Measurements from ENCODE around the gene ZNF37A. TPM values are rescaled to one million over a fixed set of nuclear protein-coding genes. Genes with fewer than 3 reads are reported as not detected.

ZNF37A gene
- total RNA-seq = 10 to 100 TPM; 12.6 to 16.8 (median 14.7) TPM

DNA sequence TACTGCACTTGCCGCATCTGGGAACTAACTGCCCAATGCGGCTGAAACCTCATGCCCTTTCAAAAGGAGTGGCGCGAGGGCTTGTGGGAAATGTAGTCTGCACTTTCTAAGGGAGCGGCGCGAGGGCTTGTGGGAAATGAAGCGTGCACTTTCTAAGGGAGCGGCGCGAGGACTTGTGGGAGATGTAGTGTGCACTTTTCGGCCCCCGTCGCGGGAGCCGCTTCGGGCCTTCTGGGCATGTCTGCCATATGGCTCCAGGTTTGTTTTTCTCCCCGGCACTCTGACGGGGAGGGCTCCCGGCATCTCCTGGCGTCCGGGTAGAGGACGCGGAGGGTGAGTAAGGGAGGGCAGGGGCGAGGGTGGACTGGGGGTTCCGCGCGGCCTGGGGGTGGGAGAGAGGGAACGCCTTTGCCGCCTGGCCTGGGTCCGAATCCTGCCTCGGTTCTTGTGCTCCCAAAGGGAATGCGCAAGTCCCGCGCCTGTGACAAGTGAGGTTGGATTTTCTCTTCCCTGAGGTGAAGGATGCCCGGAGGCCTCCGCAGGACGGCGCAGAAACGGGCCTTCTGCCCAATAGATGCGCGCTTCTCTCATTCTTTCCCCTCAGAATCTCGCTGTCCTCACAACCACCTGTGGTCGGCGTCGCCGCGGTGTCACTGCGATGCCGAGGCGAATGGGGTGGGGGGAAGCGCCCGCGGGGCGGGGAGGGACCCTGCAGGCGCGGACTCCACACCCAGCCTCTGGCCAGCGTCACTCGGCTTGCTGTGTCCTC is at the start of gene ZNF37A:
ZNF37A (plus strand) TSS at position 180 of the 769 bp plus-strand sequence. CDS start 2,281 bp downstream, outside the sequence.
- TF ChIP-seq, protein P1, sequence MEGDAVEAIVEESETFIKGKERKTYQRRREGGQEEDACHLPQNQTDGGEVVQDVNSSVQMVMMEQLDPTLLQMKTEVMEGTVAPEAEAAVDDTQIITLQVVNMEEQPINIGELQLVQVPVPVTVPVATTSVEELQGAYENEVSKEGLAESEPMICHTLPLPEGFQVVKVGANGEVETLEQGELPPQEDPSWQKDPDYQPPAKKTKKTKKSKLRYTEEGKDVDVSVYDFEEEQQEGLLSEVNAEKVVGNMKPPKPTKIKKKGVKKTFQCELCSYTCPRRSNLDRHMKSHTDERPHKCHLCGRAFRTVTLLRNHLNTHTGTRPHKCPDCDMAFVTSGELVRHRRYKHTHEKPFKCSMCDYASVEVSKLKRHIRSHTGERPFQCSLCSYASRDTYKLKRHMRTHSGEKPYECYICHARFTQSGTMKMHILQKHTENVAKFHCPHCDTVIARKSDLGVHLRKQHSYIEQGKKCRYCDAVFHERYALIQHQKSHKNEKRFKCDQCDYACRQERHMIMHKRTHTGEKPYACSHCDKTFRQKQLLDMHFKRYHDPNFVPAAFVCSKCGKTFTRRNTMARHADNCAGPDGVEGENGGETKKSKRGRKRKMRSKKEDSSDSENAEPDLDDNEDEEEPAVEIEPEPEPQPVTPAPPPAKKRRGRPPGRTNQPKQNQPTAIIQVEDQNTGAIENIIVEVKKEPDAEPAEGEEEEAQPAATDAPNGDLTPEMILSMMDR (IDR thresholded peaks at IDR 0.05; ENCODE audit: low read depth) = no peak

DNA sequence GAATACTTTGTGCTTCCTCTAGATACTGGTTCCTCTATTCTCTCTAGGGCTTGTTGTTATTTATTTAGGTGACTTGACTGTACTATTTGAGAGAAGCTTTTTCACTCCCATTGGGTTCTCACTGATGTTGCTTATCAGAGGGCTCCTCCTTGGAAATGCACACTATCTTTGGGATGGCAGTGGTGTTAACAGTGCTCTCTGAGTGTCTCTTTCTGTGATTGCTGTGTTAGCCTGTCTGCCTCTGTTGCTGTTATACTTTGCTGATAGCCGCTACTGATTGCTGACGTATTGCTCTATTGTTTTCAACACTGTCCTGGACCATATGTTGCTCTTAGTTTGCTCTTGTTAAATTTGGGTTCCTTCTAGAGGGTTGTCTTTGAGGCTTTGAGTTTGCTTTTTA is 49.0 kb upstream of the ZNF37A start:
- TF ChIP-seq, protein P1 (IDR thresholded peaks at IDR 0.05; ENCODE audit: low read depth) = no peak

DNA sequence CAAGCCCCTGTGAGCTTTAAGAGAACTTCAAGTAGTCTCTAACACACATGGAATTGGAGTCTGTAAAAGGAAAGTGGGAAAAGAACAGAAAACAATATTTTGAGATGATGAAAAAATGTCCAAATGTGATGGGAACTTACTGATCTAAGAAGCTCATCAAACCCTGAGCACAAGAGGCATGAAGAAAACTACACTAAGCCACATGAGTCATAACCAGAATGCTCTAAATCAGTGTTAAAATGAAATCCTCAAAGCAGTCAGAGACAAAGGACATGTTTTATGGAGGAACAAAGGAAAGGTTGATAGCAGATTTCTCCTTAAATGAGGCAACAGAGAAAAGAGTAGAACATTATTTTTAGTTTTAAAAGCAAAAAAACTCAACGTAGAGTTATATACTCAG is 46.5 kb upstream of the ZNF37A start:
- TF ChIP-seq, protein P1 (IDR thresholded peaks at IDR 0.05; ENCODE audit: low read depth) = no peak

DNA sequence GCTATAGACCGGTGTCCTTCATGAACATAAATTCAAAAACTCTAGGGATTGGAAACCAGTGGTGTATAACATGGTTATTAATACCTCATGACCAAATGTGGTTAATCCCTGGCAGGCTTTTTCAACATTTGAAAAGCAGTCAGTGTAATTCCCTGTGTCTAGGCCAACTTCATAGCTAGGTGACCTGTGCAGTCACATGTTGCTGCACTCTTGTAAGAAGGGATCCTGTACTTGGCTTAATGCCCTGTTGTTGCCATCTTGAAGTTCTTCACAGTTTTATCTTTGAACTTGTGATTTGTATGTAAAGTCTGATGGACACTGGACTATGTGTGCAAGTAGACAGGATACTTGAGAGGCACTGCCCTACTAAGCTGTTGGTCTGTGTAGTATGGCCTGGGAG is 43.9 kb upstream of the ZNF37A start:
- TF ChIP-seq, protein P1 (IDR thresholded peaks at IDR 0.05; ENCODE audit: low read depth) = no peak

DNA sequence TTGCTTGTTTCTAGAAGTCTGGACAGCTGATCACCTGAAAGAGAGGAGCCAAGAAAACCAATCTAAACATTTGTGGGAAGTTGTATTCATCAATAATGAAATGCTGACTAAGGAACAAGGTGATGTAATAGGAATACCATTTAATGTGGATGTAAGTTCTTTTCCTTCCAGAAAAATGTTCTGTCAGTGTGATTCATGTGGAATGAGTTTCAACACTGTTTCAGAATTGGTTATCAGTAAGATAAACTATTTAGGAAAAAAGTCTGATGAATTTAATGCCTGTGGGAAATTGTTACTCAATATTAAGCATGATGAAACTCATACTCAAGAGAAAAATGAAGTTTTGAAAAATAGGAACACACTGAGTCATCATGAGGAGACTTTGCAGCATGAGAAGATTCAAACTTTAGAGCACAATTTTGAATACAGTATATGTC is 39.8 kb upstream of the ZNF37A start:
- TF ChIP-seq, protein P1 (IDR thresholded peaks at IDR 0.05; ENCODE audit: low read depth) = no peak

DNA sequence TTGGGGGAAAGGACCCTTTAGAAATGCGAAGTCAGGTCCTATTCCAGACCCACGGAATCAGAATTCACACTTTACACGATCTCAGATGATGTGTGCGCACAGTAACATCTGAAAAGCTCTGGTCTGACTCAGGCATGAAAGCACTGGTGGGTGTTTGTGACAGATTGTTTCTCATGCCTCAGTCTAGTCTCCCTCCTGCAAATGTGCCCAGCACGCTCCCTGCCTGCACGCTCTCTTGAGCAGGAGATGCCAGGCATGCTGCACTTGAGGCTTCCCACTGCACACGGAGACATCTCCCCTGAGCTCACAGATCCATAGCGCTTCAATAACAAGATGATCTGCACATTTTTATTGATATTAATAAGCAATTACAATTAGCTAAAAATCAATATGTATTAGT is 23.6 kb upstream of the ZNF37A start:
- TF ChIP-seq, protein P1 (IDR thresholded peaks at IDR 0.05; ENCODE audit: low read depth) = no peak

DNA sequence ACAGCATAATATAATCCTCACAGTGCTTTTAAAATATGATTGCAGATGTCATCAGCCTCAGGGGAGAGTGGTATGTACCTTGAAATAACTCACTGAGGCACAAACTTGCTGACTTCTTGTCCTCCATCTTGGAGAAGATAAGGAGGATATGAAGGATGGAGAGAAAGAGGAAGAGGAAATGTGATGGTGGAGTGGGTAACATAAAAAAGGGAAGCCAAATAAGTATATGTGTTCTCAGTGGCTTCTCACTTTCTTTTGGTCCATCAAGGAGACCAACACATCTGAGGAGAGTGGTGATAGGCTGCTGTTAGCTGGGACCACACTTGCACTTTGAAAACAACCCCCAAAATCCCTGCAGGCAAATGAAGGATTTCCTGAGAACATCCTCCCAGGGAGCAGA is 21.6 kb upstream of the ZNF37A start:
- TF ChIP-seq, protein P1 (IDR thresholded peaks at IDR 0.05; ENCODE audit: low read depth) = no peak
